Measurements from ENCODE around the gene NR3C2. TPM values are rescaled to one million over a fixed set of nuclear protein-coding genes. Genes with fewer than 3 reads are reported as not detected.

NR3C2 gene
- polyA plus RNA-seq, 1 of the 3 experiments (the other 2 are of a cell fraction) = 0.02 TPM

GRCh38 chr4:148445860-148446330, 3.7 kb upstream of the NR3C2 start:
- Histone ChIP-seq H3K9ac (no peak overlapping the region), H2AFZ (ENCODE audit: low read depth) (no peak overlapping the region), H3K27ac (ENCODE audit: low read depth in 2 of 2, low read length in 1 of 2) (no peak overlapping the region), H3K4me2 (peak overlapping the region; percentile 96), H4K20me1 (ENCODE audit: insufficient read depth) (no peaks in the 10 kb centered on the region), H3K27me3 (ENCODE audit: insufficient read depth) (peaks cover 65% of the 10 kb centered on the region), H3K9me2 (no peaks in the 10 kb centered on the region), H3F3A (replicated peaks; ENCODE audit: insufficient read depth) (peaks cover 18% of the 10 kb centered on the region), H3K36me3 (replicated peaks in 1 of 2; ENCODE audit: control insufficient read depth in 1 of 2, insufficient read depth in 2 of 2, low read length in 1 of 2) (no peaks in the 10 kb centered on the region), H3K79me2 (ENCODE audit: insufficient read depth) (no peaks in the 10 kb centered on the region), H3K4me1 (ENCODE audit: control insufficient read depth in 1 of 2, insufficient read depth in 2 of 2, low read depth in 1 of 2, low read length in 1 of 2) (peaks cover 0 to 27% of the 10 kb centered on the region in 2 experiments; a peak in 1 of 4 replicates), H3K4me3 (ENCODE audit: low read depth in 2 of 2, low read length in 1 of 2) (peak overlapping the region in 1 of 2 experiments; percentile 51; a peak in 3 of 4 replicates), H3K9me3 (no peaks in the 10 kb centered on the region)
- CTCF ChIA-PET = interaction anchor here (1.6 kb wide), 1 partner anchor 15 kb away, joined by 4 read pairs; no protein-coding TSS in a partner anchor
- no peak for DNase-seq
- WGBS (ENCODE audit: low lambda C conversion rate) = 2% methylated on average over 10 of the region's 13 CpGs
- POLR2A ChIA-PET = no interaction called here
- TF ChIP-seq EZH2phosphoT487 (IDR thresholded peaks at IDR 0.05; ENCODE audit: borderline replicate concordance, low read depth) (no peak), MXI1 (IDR thresholded peaks at IDR 0.05; ENCODE audit: low read depth, low read length) (no peak), RFX5 (IDR thresholded peaks at IDR 0.05; ENCODE audit: low read length) (no peak), TCF12 (IDR thresholded peaks at IDR 0.05) (no peak), RCOR1 (IDR thresholded peaks at IDR 0.05; ENCODE audit: low read length) (no peak), USF2 (IDR thresholded peaks at IDR 0.05; ENCODE audit: borderline replicate concordance, low read depth, low read length) (no peak), FOXJ3 (CRISPR knock-in tag; IDR thresholded peaks at IDR 0.05) (no peak), ELF1 (IDR thresholded peaks at IDR 0.05) (no peak), NRF1 (IDR thresholded peaks at IDR 0.05; ENCODE audit: low read depth, low read length) (no peak), ZBTB33 (IDR thresholded peaks at IDR 0.05; ENCODE audit: borderline replicate concordance, low read depth) (no peak), JUND (IDR thresholded peaks at IDR 0.05) (no peak), NFIC (IDR thresholded peaks at IDR 0.05; ENCODE audit: borderline replicate concordance) (no peak), FOXM1 (IDR thresholded peaks at IDR 0.05; ENCODE audit: low read depth) (no peak), YY1 (IDR thresholded peaks at IDR 0.05; ENCODE audit: low read depth) (no peak), CHD2 (IDR thresholded peaks at IDR 0.05; ENCODE audit: low read length, partially characterized antibody) (no peak)

- peaks cover 18% of the 10 kb centered on the region for H3F3A ChIP-seq (replicated peaks; ENCODE audit: insufficient read depth)
- H3K4me2 ChIP-seq = peak overlapping the region; percentile 96
- no peaks in the 10 kb centered on the region for H3K9me3 ChIP-seq
- WGBS (ENCODE audit: low lambda C conversion rate) = 0% methylated on average over 11 of the region's 98 CpGs
- no peaks in the 10 kb centered on the region for H3K36me3 ChIP-seq (replicated peaks in 1 of 2; ENCODE audit: control insufficient read depth in 1 of 2, insufficient read depth in 2 of 2, low read length in 1 of 2)
- CTCF ChIA-PET = no interaction called here
- H3K9me2 ChIP-seq = no peaks in the 10 kb centered on the region
- H3K9ac ChIP-seq = no peak overlapping the region
- peak; percentile 72 for DNase-seq
- H3K4me1 ChIP-seq (ENCODE audit: control insufficient read depth in 1 of 2, insufficient read depth in 2 of 2, low read depth in 1 of 2, low read length in 1 of 2) = peaks cover 0 to 27% of the 10 kb centered on the region in 2 experiments; a peak in 1 of 4 replicates
- H3K27ac ChIP-seq (ENCODE audit: low read depth in 2 of 2, low read length in 1 of 2) = no peak overlapping the region
- no peaks in the 10 kb centered on the region for H3K79me2 ChIP-seq (ENCODE audit: insufficient read depth)
- H2AFZ ChIP-seq (ENCODE audit: low read depth) = 0 out of 2 replicates have a peak overlapping the region, but pooled peaks have one; percentile 41
- peak overlapping the region; percentile 48 to 51 for H3K4me3 ChIP-seq (ENCODE audit: low read depth in 2 of 2, low read length in 1 of 2)
- no peaks in the 10 kb centered on the region for H4K20me1 ChIP-seq (ENCODE audit: insufficient read depth)
- POLR2A ChIA-PET = no interaction called here
- H3K27me3 ChIP-seq (ENCODE audit: insufficient read depth) = peaks cover 65% of the 10 kb centered on the region
- TF ChIP-seq TEAD4 (IDR thresholded peaks at IDR 0.05; ENCODE audit: borderline replicate concordance, insufficient read depth) (no peak), EZH2phosphoT487 (IDR thresholded peaks at IDR 0.05; ENCODE audit: borderline replicate concordance, low read depth) (no peak), USF2 (IDR thresholded peaks at IDR 0.05; ENCODE audit: borderline replicate concordance, low read depth, low read length) (no peak), MAX (IDR thresholded peaks at IDR 0.05; ENCODE audit: low read depth) (no peak), CHD2 (IDR thresholded peaks at IDR 0.05; ENCODE audit: low read length, partially characterized antibody) (no peak), NRF1 (IDR thresholded peaks at IDR 0.05; ENCODE audit: low read depth, low read length) (no peak), REST (IDR thresholded peaks at IDR 0.05; ENCODE audit: low read depth, low read length) (no peak), RFX5 (IDR thresholded peaks at IDR 0.05; ENCODE audit: low read length) (no peak), RXRA (IDR thresholded peaks at IDR 0.05; ENCODE audit: borderline replicate concordance, low read depth) (no peak)
These were observed 3.1 kb upstream of the NR3C2 start for GRCh38 chr4:148445071-148445859.

Measured in SK-N-SH (cell line).